ENCODE data around the gene BLOC1S5. TPM values are rescaled to one million over a fixed set of nuclear protein-coding genes. Genes with fewer than 3 reads are reported as not detected.

BLOC1S5 gene
- total and polyA plus RNA-seq, 2 donors from 2014 or later, result 20.2 to 27.6 TPM

DNA sequence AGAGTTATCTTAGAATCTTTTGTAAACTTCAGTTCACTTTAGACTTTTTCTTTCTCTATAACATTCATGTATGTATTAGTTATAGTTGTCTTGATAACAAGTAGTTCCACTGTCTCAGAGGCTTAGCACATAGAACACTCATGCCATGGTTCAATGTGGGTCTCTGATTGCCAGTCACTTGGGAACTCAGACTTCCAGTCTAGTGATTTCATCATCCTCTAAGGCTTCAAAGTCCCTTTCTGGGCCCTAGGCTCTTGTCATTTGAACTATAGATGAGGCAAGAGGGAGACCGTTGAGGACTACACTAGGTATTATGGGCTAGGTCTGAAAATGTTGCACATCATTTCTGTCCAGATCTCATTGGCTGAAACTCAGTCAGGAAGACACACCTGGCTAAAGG is 46.5 kb upstream of the BLOC1S5 start:
- intact Hi-C loops (cut with DNase I), result no loop called here
- TF ChIP-seq, protein P1, sequence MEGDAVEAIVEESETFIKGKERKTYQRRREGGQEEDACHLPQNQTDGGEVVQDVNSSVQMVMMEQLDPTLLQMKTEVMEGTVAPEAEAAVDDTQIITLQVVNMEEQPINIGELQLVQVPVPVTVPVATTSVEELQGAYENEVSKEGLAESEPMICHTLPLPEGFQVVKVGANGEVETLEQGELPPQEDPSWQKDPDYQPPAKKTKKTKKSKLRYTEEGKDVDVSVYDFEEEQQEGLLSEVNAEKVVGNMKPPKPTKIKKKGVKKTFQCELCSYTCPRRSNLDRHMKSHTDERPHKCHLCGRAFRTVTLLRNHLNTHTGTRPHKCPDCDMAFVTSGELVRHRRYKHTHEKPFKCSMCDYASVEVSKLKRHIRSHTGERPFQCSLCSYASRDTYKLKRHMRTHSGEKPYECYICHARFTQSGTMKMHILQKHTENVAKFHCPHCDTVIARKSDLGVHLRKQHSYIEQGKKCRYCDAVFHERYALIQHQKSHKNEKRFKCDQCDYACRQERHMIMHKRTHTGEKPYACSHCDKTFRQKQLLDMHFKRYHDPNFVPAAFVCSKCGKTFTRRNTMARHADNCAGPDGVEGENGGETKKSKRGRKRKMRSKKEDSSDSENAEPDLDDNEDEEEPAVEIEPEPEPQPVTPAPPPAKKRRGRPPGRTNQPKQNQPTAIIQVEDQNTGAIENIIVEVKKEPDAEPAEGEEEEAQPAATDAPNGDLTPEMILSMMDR (IDR thresholded peaks at IDR 0.05; ENCODE audit: borderline replicate concordance, extremely low read depth, insufficient read depth), result no peak
- no peak for FAIRE-seq

DNA sequence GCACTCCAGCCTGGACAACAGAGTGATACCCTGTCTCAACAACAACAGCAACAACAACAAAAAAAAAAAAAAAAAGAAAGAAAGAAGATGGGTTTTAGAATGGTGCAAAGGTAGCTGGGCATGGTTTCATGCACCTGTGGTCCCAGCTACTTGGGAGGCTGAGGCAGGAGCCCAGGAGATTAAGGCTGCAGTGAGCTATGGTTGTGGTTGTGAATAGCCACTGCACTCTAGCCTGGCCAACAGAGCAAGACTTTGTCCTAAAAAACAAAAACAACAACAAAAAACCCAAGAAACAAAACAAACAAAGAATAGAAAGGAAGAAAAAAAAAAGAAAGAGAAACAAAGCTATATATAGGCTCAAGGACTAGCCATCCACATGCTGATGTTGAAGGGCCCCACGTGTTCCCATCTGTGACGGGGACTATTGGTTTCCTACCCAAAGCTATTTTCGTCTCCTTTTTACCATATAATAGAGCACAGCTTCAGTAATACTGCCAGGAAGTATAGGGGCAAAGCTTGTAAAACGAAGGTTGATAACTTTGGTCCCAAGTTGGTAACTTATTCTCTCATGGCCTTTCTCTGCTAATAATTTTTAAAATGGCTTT is 46.0 kb upstream of the BLOC1S5 start:
- no peak overlapping the region for H3K4me3 ChIP-seq (ENCODE audit: low read length in 3 of 3)
- intact Hi-C loops (cut with DNase I), result no loop called here
- FAIRE-seq (no peak), DNase-seq (no peak)
- H3K4me1 ChIP-seq (ENCODE audit: control insufficient read depth in 2 of 3, insufficient read depth in 2 of 3, low read depth in 1 of 3, low read length in 3 of 3), result no peaks in the 10 kb centered on the region
- H3K9me3 ChIP-seq (ENCODE audit: control insufficient read depth in 2 of 3, insufficient read depth in 1 of 3, low read length in 3 of 3), result no peaks in the 10 kb centered on the region
- no peak overlapping the region for H3K9ac ChIP-seq (ENCODE audit: low read length in 3 of 3)
- H3K27ac ChIP-seq (ENCODE audit: low read depth in 2 of 2, low read length in 2 of 2), result no peak overlapping the region
- TF ChIP-seq, protein P1 (IDR thresholded peaks at IDR 0.05; ENCODE audit: borderline replicate concordance, extremely low read depth, insufficient read depth), result no peak
- H3K27me3 ChIP-seq (ENCODE audit: control insufficient read depth, insufficient read depth, low read length), result no peaks in the 10 kb centered on the region
- no peaks in the 10 kb centered on the region for H3K36me3 ChIP-seq (ENCODE audit: control insufficient read depth in 2 of 3, insufficient read depth in 3 of 3, low read length in 3 of 3)

More for the DNA sequence above, 46.5 kb upstream of the BLOC1S5 start:
- Histone ChIP-seq H3K9ac (ENCODE audit: low read length in 3 of 3) (no peak overlapping the region), H3K27ac (ENCODE audit: low read depth in 2 of 2, low read length in 2 of 2) (no peak overlapping the region), H3K36me3 (ENCODE audit: control insufficient read depth in 2 of 3, insufficient read depth in 3 of 3, low read length in 3 of 3) (no peaks in the 10 kb centered on the region), H3K9me3 (ENCODE audit: control insufficient read depth in 2 of 3, insufficient read depth in 1 of 3, low read length in 3 of 3) (no peaks in the 10 kb centered on the region), H3K27me3 (ENCODE audit: control insufficient read depth, insufficient read depth, low read length) (no peaks in the 10 kb centered on the region), H3K4me1 (ENCODE audit: control insufficient read depth in 2 of 3, insufficient read depth in 2 of 3, low read depth in 1 of 3, low read length in 3 of 3) (no peaks in the 10 kb centered on the region), H3K4me3 (ENCODE audit: low read length in 3 of 3) (no peak overlapping the region)
- DNase-seq, result no peak

DNA sequence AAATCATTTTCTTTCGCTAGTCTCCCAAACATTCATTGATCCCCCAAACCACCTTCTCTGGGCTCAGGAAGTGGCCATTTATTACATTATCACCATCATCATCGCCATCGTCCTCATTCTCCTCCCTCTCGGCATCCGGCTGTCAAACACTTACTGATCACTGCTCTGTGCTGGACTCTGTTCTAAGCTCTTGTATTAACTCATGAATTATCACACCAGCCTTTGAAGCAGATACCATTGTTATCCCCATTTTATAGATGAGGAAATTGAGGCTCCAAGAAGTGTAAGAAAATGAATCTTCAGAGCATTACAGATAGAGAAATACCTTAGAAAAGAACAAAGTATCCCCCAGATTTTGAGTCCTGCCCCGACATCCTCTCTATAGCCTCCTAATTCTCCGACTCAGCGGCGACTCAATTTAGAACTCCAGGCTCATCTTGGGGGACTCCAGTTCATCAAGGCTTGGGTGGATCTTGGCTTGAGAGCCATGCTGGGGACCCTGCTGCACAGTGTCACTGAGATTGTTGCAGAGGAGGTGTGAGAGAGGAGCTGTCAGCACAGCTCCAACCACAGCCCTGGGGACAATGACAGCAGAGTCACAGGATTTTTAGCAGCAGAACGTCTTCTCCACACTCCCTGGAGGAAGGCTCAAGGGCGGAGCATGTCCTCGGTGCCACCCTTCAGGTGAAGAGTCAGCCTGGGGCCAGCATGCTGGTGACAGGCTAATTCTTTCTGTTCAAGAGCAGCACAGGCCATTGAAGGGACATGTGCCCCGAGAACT is 44.8 kb upstream of the BLOC1S5 start:
- Histone ChIP-seq H3K27ac (ENCODE audit: low read depth in 2 of 2, low read length in 2 of 2) (no peak overlapping the region), H3K4me1 (ENCODE audit: control insufficient read depth in 2 of 3, insufficient read depth in 2 of 3, low read depth in 1 of 3, low read length in 3 of 3) (no peaks in the 10 kb centered on the region), H3K9me3 (ENCODE audit: control insufficient read depth in 2 of 3, insufficient read depth in 1 of 3, low read length in 3 of 3) (no peaks in the 10 kb centered on the region), H3K4me3 (ENCODE audit: low read length in 3 of 3) (no peak overlapping the region), H3K9ac (ENCODE audit: low read length in 3 of 3) (no peak overlapping the region), H3K36me3 (ENCODE audit: control insufficient read depth in 2 of 3, insufficient read depth in 3 of 3, low read length in 3 of 3) (no peaks in the 10 kb centered on the region), H3K27me3 (ENCODE audit: control insufficient read depth, insufficient read depth, low read length) (no peaks in the 10 kb centered on the region)
- TF ChIP-seq, protein P1 (IDR thresholded peaks at IDR 0.05; ENCODE audit: borderline replicate concordance, extremely low read depth, insufficient read depth), result no peak
- DNase-seq, result no peak
- intact Hi-C loops (cut with DNase I), result no loop called here
- FAIRE-seq, result no peak

Measured in kidney (tissue), 14 donors.